Measurements from ENCODE around the gene RNF207. TPM values are rescaled to one million over a fixed set of nuclear protein-coding genes. Genes with fewer than 3 reads are reported as not detected.

Gene RNF207
- total and polyA plus RNA-seq, 2 of the 8 experiments (the other 6 are each of a cell fraction or from before 2014, with no cell fraction given): 3.9 to 5.4 TPM

GRCh38 chr1:6185151-6185550 is 20.8 kb upstream of the RNF207 start:
- DNase-seq (ENCODE audit: low read depth in 1 of 2, low spot score in 2 of 2) (no peak), FAIRE-seq (no peak)
- CTCF ChIA-PET (ENCODE audit: partially characterized antibody): interaction anchor here (0.6 to 3.9 kb wide), 38 partner anchors 9 to 219 kb away, joined by 3 to 27 read pairs (median 4); partner anchors contain the start of gene RNF207
- TF ChIP-seq ATF3 (IDR thresholded peaks at IDR 0.05; ENCODE audit: insufficient read depth, low read depth, low read length) (no peak), TBP (IDR thresholded peaks at IDR 0.05; ENCODE audit: low read depth, low read length) (no peak), TAF1 (IDR thresholded peaks at IDR 0.05; ENCODE audit: low read depth, low read length) (no peak), EP300 (IDR thresholded peaks at IDR 0.05; ENCODE audit: borderline replicate concordance in 1 of 2, low read depth in 2 of 2, low read length in 2 of 2) (no peak), JUN (IDR thresholded peaks at IDR 0.05; ENCODE audit: low read depth, low read length) (no peak), ASH2L (IDR thresholded peaks at IDR 0.05; ENCODE audit: low read length) (no peak)

More at GRCh38 chr1:6185151-6185550, 20.8 kb upstream of the RNF207 start:
- no peak overlapping the region for H3K14ac ChIP-seq (ENCODE audit: insufficient read length)
- POLR2A ChIA-PET (ENCODE audit: partially characterized antibody): interaction anchor here (0.7 to 6.0 kb wide), 11 partner anchors 10 to 143 kb away, joined by 3 to 50 read pairs (median 5); partner anchors contain the start of genes RNF207 and RPL22
- H2AK5ac ChIP-seq (ENCODE audit: low read depth, low read length): no peak overlapping the region
- H3K9ac ChIP-seq (replicated peaks in 1 of 4; ENCODE audit: extremely low read depth in 1 of 4, low read depth in 3 of 4, low read length in 3 of 4): peak overlapping the region in 1 of 4 experiments; percentile 0; a peak in 3 of 7 replicates
- no peaks in the 10 kb centered on the region for H3K9me3 ChIP-seq (ENCODE audit: insufficient read depth in 2 of 2, low read depth in 1 of 2, low read length in 1 of 2)
- no peak overlapping the region for H2BK5ac ChIP-seq (ENCODE audit: low read depth, low read length)
- peaks cover 7 to 12% (median 8%) of the 10 kb centered on the region in 4 experiments for H3K4me1 ChIP-seq (replicated peaks in 1 of 4; ENCODE audit: control insufficient read depth in 3 of 4, insufficient read depth in 4 of 4, low read length in 3 of 4)
- H4K5ac ChIP-seq (ENCODE audit: insufficient read length, low read depth, low read length): no peak overlapping the region
- no peak overlapping the region for H2BK120ac ChIP-seq (replicated peaks; ENCODE audit: low read depth, low read length)
- peak overlapping the region; percentile 13 to 43; a peak in 2 of 4 replicates for H3K4me2 ChIP-seq (ENCODE audit: insufficient read depth in 1 of 2, low read depth in 2 of 2, low read length in 2 of 2)
- H3K4me3 ChIP-seq (ENCODE audit: extremely low read depth in 1 of 4, insufficient read depth in 2 of 4, low read depth in 3 of 4, low read length in 4 of 4): no peak overlapping the region
- H2BK12ac ChIP-seq (ENCODE audit: low read depth, low read length): no peak overlapping the region
- peaks cover 0 to 32% of the 10 kb centered on the region in 2 experiments; a peak in 3 of 4 replicates for H3K79me2 ChIP-seq (ENCODE audit: control insufficient read depth in 1 of 2, insufficient read depth in 2 of 2, low read length in 2 of 2)
- no peak overlapping the region for H2BK20ac ChIP-seq (ENCODE audit: low read length)
- no peak overlapping the region for H3K27ac ChIP-seq (ENCODE audit: low read depth, low read length)
- no peak overlapping the region for H2AFZ ChIP-seq (ENCODE audit: low read length)
- H3K23ac ChIP-seq (ENCODE audit: insufficient read length): no peak overlapping the region
- no peak overlapping the region for H3K4ac ChIP-seq (replicated peaks; ENCODE audit: insufficient read length, low read depth, low read length)
- 70% methylated on average over 3 of the region's 3 CpGs; no CpG with 5 or more reads in 1 of the 2 experiments for WGBS, 2 experiments (ENCODE audit: extremely low coverage in 1 of 2, insufficient coverage in 1 of 2, insufficient read length in 1 of 2, insufficient replicate concordance in 2 of 2, low coverage in 1 of 2, low lambda C conversion rate in 2 of 2, missing lambda C conversion rate in 1 of 2)
- H2BK15ac ChIP-seq (ENCODE audit: low read length): no peak overlapping the region
- H3K79me1 ChIP-seq (ENCODE audit: low read depth, low read length): peaks cover 6% of the 10 kb centered on the region
- H3K18ac ChIP-seq (ENCODE audit: extremely low read depth, low read length): no peak overlapping the region
- no peak overlapping the region for H3K56ac ChIP-seq (replicated peaks; ENCODE audit: insufficient read length, low read depth, low read length)
- H3K36me3 ChIP-seq (ENCODE audit: control insufficient read depth in 2 of 4, insufficient read depth in 4 of 4, low read length in 3 of 4): peaks cover 12 to 44% (median 21%) of the 10 kb centered on the region in 4 experiments; a peak in 7 of 8 replicates
- H3K23me2 ChIP-seq (ENCODE audit: low read depth, low read length): no peaks in the 10 kb centered on the region; the same call in 1 of the 2 replicates
- H4K91ac ChIP-seq (replicated peaks; ENCODE audit: insufficient read length, low read length): no peak overlapping the region
- H4K8ac ChIP-seq (ENCODE audit: extremely low read depth, insufficient read depth, low read length): no peak overlapping the region
- peaks cover 13 to 27% of the 10 kb centered on the region in 2 experiments for H4K20me1 ChIP-seq (replicated peaks in 1 of 2; ENCODE audit: control insufficient read depth in 1 of 2, insufficient read depth in 2 of 2, low read length in 2 of 2)
- H3K27me3 ChIP-seq (replicated peaks in 1 of 4; ENCODE audit: control insufficient read depth in 3 of 4, extremely low read depth in 1 of 4, insufficient read depth in 3 of 4, low read length in 3 of 4): peaks cover 0 to 19% (median 12%) of the 10 kb centered on the region in 4 experiments; a peak in 6 of 7 replicates
